ENCODE measurements around the gene MST1R.

DNA sequence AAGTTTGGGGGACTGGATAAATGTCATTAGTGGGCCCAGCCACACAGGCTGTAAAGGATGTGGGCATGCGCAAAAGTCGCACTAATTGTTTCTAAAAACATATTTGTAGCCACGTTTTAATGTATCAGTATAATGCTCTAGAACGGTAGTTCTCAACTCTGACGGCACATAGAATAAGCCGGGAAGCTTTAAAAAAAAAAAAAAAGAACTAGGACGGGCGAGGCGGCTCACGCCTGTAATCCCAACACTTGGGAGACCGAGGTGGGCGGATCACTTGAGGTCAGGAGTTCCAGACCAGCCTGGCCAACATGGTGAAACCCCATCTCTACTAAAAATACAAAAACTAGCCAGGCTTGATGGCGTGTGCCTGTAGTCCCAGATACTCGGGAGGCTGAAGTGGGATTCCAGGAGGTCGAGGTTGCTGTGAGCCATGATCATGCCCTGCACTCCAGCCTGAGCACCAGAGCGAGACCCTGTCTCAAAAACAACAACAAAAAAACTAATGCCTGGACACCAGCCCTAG is 26.6 kb upstream of the MST1R start:
- TF ChIP-seq CTCF (conservative IDR thresholded peaks at IDR 0.05; ENCODE audit: low read depth, low read length) (no peak), EZH2 (IDR thresholded peaks at IDR 0.05; ENCODE audit: low read length, unreplicated experiment) (no peak)

Data from PC-3 (cell line).